ENCODE results near the gene BCAS3. TPM values are rescaled to one million over a fixed set of nuclear protein-coding genes. Genes with fewer than 3 reads are reported as not detected.

BCAS3 gene
- total RNA-seq, 4 donors from 2014 or later: 21.7 to 42.2 (median 23.0) TPM

GRCh38 chr17:61280851-61281250 is 603.2 kb downstream of the BCAS3 start:
- no peak for TF ChIP-seq CTCF (IDR thresholded peaks at IDR 0.05; ENCODE audit: low read depth)

- TF ChIP-seq CTCF (IDR thresholded peaks at IDR 0.05; ENCODE audit: low read depth): peak; percentile 53
These were observed 604.7 kb downstream of the BCAS3 start for GRCh38 chr17:61282377-61282776.

GRCh38 chr17:61283043-61283442 is 605.4 kb downstream of the BCAS3 start:
- no peak for TF ChIP-seq CTCF (IDR thresholded peaks at IDR 0.05; ENCODE audit: low read depth)

- TF ChIP-seq CTCF (IDR thresholded peaks at IDR 0.05; ENCODE audit: low read depth): no peak
These were observed 606.5 kb downstream of the BCAS3 start for GRCh38 chr17:61284174-61284573.

GRCh38 chr17:61284746-61285145 is 607.1 kb downstream of the BCAS3 start:
- TF ChIP-seq CTCF (IDR thresholded peaks at IDR 0.05; ENCODE audit: low read depth): no peak

GRCh38 chr17:61285526-61286320 is 608.1 kb downstream of the BCAS3 start:
- no peak for TF ChIP-seq CTCF (IDR thresholded peaks at IDR 0.05; ENCODE audit: low read depth)

- no peak for TF ChIP-seq CTCF (IDR thresholded peaks at IDR 0.05; ENCODE audit: low read depth)
These were observed 608.8 kb downstream of the BCAS3 start for GRCh38 chr17:61286449-61286848.
